HG03571 (cell line): ENCODE measurements around the gene ZFYVE28.

Experiments used
- ATAC-seq: cut with Tn5 transposase; IDR thresholded peaks from one replicate; pipeline ENCODE4 v1.9.1; 2021; ENCODE audit not compliant: unreplicated experiment

The ZFYVE28 gene

GRCh38 chr4:2306773-2307410, 111.6 kb downstream of the ZFYVE28 start:
- no peak for ATAC-seq

- ATAC-seq = no peak
Measured at GRCh38 chr4:2305766-2306501, 112.5 kb downstream of the ZFYVE28 start.

- no peak for ATAC-seq
Measured at GRCh38 chr4:2304877-2305561, 113.4 kb downstream of the ZFYVE28 start.

- no peak for ATAC-seq
Measured at GRCh38 chr4:2304321-2304876, 114.0 kb downstream of the ZFYVE28 start.

GRCh38 chr4:2303686-2304320, 114.6 kb downstream of the ZFYVE28 start:
- no peak for ATAC-seq

- no peak for ATAC-seq
Measured at GRCh38 chr4:2303121-2303685, 115.2 kb downstream of the ZFYVE28 start.

GRCh38 chr4:2302387-2303119, 115.9 kb downstream of the ZFYVE28 start:
- no peak for ATAC-seq

- ATAC-seq = no peak
Measured at GRCh38 chr4:2301806-2302205, 116.6 kb downstream of the ZFYVE28 start.

- no peak for ATAC-seq
Measured at GRCh38 chr4:2301225-2301642, 117.2 kb downstream of the ZFYVE28 start.

GRCh38 chr4:2300431-2301224, 117.8 kb downstream of the ZFYVE28 start:
- ATAC-seq = no peak

- no peak for ATAC-seq
Measured at GRCh38 chr4:2299794-2300193, 118.7 kb downstream of the ZFYVE28 start.

- ATAC-seq = no peak
Measured at GRCh38 chr4:2298532-2298991, 119.9 kb downstream of the ZFYVE28 start.

GRCh38 chr4:2297606-2298531, 120.6 kb downstream of the ZFYVE28 start:
- no peak for ATAC-seq

- ATAC-seq = no peak
Measured at GRCh38 chr4:2296631-2297601, 121.5 kb downstream of the ZFYVE28 start.

GRCh38 chr4:2295900-2296442, 122.5 kb downstream of the ZFYVE28 start:
- no peak for ATAC-seq

- no peak for ATAC-seq
Measured at GRCh38 chr4:2295500-2295899, 122.9 kb downstream of the ZFYVE28 start.

GRCh38 chr4:2292646-2293108, 125.8 kb downstream of the ZFYVE28 start:
- ATAC-seq = no peak
